ENCODE data around the gene MYZAP.
A peak's percentile ranks its signal among the peaks of the same experiment; 100 is the strongest.

MYZAP gene

DNA sequence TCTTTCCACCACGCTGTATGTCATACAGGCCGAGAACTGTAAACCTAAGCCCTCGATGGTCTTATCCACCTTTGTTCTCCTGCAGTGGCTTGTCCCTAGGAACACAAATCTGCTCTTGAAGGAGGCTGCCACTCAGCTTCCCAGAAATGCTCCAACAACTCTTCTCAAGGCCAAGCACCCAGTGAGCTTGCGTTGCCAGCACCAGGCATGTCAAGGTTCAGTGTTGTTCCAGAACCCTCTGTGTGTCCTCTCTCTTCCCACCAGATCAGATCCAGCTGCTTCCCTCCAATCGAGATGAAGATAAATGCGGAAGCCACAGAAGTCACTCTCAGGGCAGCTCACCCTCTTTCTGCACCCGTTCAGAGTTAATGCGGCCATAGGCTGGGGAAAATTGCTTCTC, 11.3 kb upstream of the MYZAP start:
- no peak overlapping the region for H3K27ac ChIP-seq
- TF ChIP-seq, protein P1, sequence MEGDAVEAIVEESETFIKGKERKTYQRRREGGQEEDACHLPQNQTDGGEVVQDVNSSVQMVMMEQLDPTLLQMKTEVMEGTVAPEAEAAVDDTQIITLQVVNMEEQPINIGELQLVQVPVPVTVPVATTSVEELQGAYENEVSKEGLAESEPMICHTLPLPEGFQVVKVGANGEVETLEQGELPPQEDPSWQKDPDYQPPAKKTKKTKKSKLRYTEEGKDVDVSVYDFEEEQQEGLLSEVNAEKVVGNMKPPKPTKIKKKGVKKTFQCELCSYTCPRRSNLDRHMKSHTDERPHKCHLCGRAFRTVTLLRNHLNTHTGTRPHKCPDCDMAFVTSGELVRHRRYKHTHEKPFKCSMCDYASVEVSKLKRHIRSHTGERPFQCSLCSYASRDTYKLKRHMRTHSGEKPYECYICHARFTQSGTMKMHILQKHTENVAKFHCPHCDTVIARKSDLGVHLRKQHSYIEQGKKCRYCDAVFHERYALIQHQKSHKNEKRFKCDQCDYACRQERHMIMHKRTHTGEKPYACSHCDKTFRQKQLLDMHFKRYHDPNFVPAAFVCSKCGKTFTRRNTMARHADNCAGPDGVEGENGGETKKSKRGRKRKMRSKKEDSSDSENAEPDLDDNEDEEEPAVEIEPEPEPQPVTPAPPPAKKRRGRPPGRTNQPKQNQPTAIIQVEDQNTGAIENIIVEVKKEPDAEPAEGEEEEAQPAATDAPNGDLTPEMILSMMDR (IDR thresholded peaks at IDR 0.05): no peak
- no peak for TF ChIP-seq ZFX (IDR thresholded peaks at IDR 0.05; ENCODE audit: borderline replicate concordance)

GRCh38 chr15:57580866-57581265, 10.8 kb upstream of the MYZAP start:
- H3K27ac ChIP-seq: no peak overlapping the region
- no peak for TF ChIP-seq ZFX (IDR thresholded peaks at IDR 0.05; ENCODE audit: borderline replicate concordance)
- TF ChIP-seq, protein P1 (IDR thresholded peaks at IDR 0.05): 0 out of 2 replicates have a peak, but pooled peaks have one; percentile 12

DNA sequence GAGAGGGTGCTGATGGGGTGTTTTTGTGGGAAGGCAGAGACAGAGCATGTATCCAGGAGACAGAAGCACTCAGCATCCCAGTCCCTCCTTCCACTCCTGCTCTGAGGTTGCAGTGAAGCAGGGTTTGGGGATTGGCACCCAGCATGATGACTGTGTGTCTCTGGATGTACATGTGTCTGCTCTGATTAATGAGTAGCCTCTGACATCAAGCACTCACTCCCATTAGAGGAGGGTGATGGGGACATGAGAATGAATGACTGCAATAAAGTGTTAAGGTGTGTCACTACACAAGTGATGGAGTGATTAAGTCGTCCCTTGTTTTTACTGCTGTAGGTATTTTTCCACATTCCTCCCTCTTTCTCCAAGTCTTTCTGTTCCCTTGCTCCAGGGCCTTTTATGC, 9.6 kb upstream of the MYZAP start:
- no peak overlapping the region for H3K27ac ChIP-seq
- TF ChIP-seq, protein P1 (IDR thresholded peaks at IDR 0.05): no peak
- no peak for TF ChIP-seq ZFX (IDR thresholded peaks at IDR 0.05; ENCODE audit: borderline replicate concordance)

- H3K27ac ChIP-seq: no peak overlapping the region
- TF ChIP-seq, protein P1 (IDR thresholded peaks at IDR 0.05): no peak
- no peak for TF ChIP-seq ZFX (IDR thresholded peaks at IDR 0.05; ENCODE audit: borderline replicate concordance)
Measured at GRCh38 chr15:57583282-57583681, 8.4 kb upstream of the MYZAP start.

- H3K27ac ChIP-seq: no peak overlapping the region
- no peak for TF ChIP-seq ZFX (IDR thresholded peaks at IDR 0.05; ENCODE audit: borderline replicate concordance)
- TF ChIP-seq, protein P1 (IDR thresholded peaks at IDR 0.05): no peak
Measured at GRCh38 chr15:57583720-57584119, 8.0 kb upstream of the MYZAP start.

GRCh38 chr15:57586661-57587424, 4.9 kb upstream of the MYZAP start:
- H3K27ac ChIP-seq: no peak overlapping the region

DNA sequence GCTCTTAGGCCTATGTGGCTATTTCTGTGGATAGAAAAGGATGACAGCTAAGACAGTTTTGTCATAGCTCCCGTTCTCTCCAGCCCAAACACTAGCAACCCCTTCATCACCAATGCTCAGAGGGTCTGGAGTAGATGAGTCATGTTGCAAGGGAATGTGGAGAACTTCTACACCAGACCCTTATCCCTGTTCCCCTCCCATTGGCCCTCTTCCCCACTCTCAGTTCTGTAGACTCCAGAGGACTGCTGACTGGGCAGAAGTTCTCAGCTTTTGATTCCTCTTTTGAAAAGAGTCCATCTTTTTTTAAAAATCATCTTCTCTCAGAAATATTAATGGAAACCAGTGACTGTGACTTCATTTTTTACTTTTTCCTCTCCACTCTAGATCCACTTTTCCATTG, 2.4 kb upstream of the MYZAP start:
- TF ChIP-seq, protein P1 (IDR thresholded peaks at IDR 0.05): no peak
- no peak for TF ChIP-seq ZFX (IDR thresholded peaks at IDR 0.05; ENCODE audit: borderline replicate concordance)
- no peak overlapping the region for H3K27ac ChIP-seq

More at GRCh38 chr15:57586661-57587424, 4.9 kb upstream of the MYZAP start:
- TF ChIP-seq, protein P1 (IDR thresholded peaks at IDR 0.05): no peak
- no peak for TF ChIP-seq ZFX (IDR thresholded peaks at IDR 0.05; ENCODE audit: borderline replicate concordance)

Data from 22Rv1 (cell line).